H1 (cell line): Measurements from ENCODE around the gene TRIM38. TPM values are rescaled to one million over a fixed set of nuclear protein-coding genes. Genes with fewer than 3 reads are reported as not detected.

Experiments used
- CTCF ChIA-PET: fragments of 300-600 bp; sonication (Branson Sonifier 250); formaldehyde crosslinking; loops from one replicate; lab custom pipeline; 2021; ENCODE audit not compliant: partially characterized antibody; lab: Charles Lee
- POLR2A ChIA-PET: fragments of 300-600 bp; sonication (Branson Sonifier 250); formaldehyde crosslinking; loops from one replicate; lab custom pipeline; 2021; ENCODE audit warnings: inconsistent platforms; ENCODE audit not compliant: partially characterized antibody; lab: Charles Lee
- DNase-seq, 2 experiments: peaks; one replicate each; pipeline versions ENCODE4 v3.0.0 to v3.0.0-alpha.2; 2010 to 2022; ENCODE audit warnings: low spot score in 2 of 2, low read depth in 1 of 2, mixed read lengths in 1 of 2
- FAIRE-seq: peaks from 2 replicates; lab custom pipeline; 2011; peaks lifted over from hg19 to GRCh38; lab: Jason Lieb, UNC
- H2AFZ ChIP-seq: 2 replicates; pipeline ENCODE4 v1.8.1; 2012; ENCODE audit warnings: low read length, inconsistent platforms
- H2AK5ac ChIP-seq: 2 replicates; pipeline ENCODE4 v1.6.1; 2013; ENCODE audit warnings: low read depth, low read length
- H2BK120ac ChIP-seq: replicated peaks from 2 replicates; pipeline ENCODE3; 2013; ENCODE audit warnings: low read depth, low read length, inconsistent platforms
- H2BK12ac ChIP-seq: 2 replicates; pipeline ENCODE4 v1.6.1; 2013; ENCODE audit warnings: low read depth, low read length
- H2BK15ac ChIP-seq: 2 replicates; pipeline ENCODE4 v1.6.1; 2013; ENCODE audit warnings: low read length
- H2BK20ac ChIP-seq: 2 replicates; pipeline ENCODE4 v1.6.1; 2013; ENCODE audit warnings: low read length
- H2BK5ac ChIP-seq: 2 replicates; pipeline ENCODE4 v1.6.1; 2013; ENCODE audit warnings: low read depth, low read length
- H3K14ac ChIP-seq: 2 replicates; pipeline ENCODE4 v1.6.1; 2013; ENCODE audit warnings: inconsistent platforms; ENCODE audit not compliant: insufficient read length
- H3K18ac ChIP-seq: 2 replicates; pipeline ENCODE4 v1.6.1; 2013; ENCODE audit warnings: low read length; ENCODE audit errors: extremely low read depth
- H3K23ac ChIP-seq: 2 replicates; pipeline ENCODE4 v1.6.1; 2013; ENCODE audit warnings: inconsistent platforms; ENCODE audit not compliant: insufficient read length
- H3K23me2 ChIP-seq: 2 replicates; pipeline ENCODE4 v1.6.1; 2013; ENCODE audit warnings: low read depth, low read length
- H3K27ac ChIP-seq: 2 replicates; pipeline ENCODE4 v1.6.1; 2011; ENCODE audit warnings: low read depth, low read length, inconsistent platforms
- H3K27me3 ChIP-seq, 4 experiments: replicated peaks in 1 of 4; 1 replicate in 1 of 4; 2 replicates in 3 of 4; pipeline versions ENCODE4 v1.6.1 to v1.8.1; 2011 to 2013; ENCODE audit warnings: low read length in 3 of 4, mild to moderate bottlenecking in 3 of 4, inconsistent platforms in 2 of 4, mixed read lengths in 2 of 4, moderate library complexity in 1 of 4; ENCODE audit not compliant: control insufficient read depth in 3 of 4, insufficient read depth in 3 of 4; ENCODE audit errors: extremely low read depth in 1 of 4
- H3K36me3 ChIP-seq, 4 experiments: 2 replicates each; pipeline versions ENCODE4 v1.6.1 to v1.8.1; 2011 to 2013; ENCODE audit warnings: mild to moderate bottlenecking in 4 of 4, low read length in 3 of 4, moderate library complexity in 2 of 4, control low read depth in 1 of 4, inconsistent platforms in 1 of 4; ENCODE audit not compliant: insufficient read depth in 4 of 4, control insufficient read depth in 2 of 4
- H3K4ac ChIP-seq: replicated peaks from 2 replicates; pipeline ENCODE3; 2013; ENCODE audit warnings: low read length, low read depth, mixed read lengths, inconsistent platforms; ENCODE audit not compliant: insufficient read length
- H3K4me1 ChIP-seq, 4 experiments: replicated peaks in 1 of 4; 1 replicate in 1 of 4; 2 replicates in 3 of 4; pipeline versions ENCODE4 v1.6.1 to v1.8.1; 2011 to 2013; ENCODE audit warnings: low read length in 3 of 4, inconsistent platforms in 2 of 4, mixed read lengths in 1 of 4; ENCODE audit not compliant: insufficient read depth in 4 of 4, control insufficient read depth in 3 of 4
- H3K4me2 ChIP-seq, 2 experiments: 2 replicates each; pipeline versions ENCODE4 v1.6.1 to v1.8.1; 2011 to 2013; ENCODE audit warnings: low read depth in 2 of 2, low read length in 2 of 2, control low read depth in 1 of 2, inconsistent platforms in 1 of 2, mild to moderate bottlenecking in 1 of 2; ENCODE audit not compliant: insufficient read depth in 1 of 2
- H3K4me3 ChIP-seq, 4 experiments: fragments of 200-600, 300-600 bp in 1 of 4; sonication (generic), shearing (Covaris generic), sonication (Bioruptor Twin) in 1 of 4; 2 replicates each; pipeline versions ENCODE4 v1.5.1 to v1.8.1; 2011 to 2016; ENCODE audit warnings: low read length in 4 of 4, low read depth in 3 of 4, control low read depth in 2 of 4, inconsistent platforms in 2 of 4, mild to moderate bottlenecking in 2 of 4, mixed read lengths in 1 of 4, moderate library complexity in 1 of 4; ENCODE audit not compliant: insufficient read depth in 2 of 4; ENCODE audit errors: extremely low read depth in 1 of 4
- H3K56ac ChIP-seq: replicated peaks from 2 replicates; pipeline ENCODE3; 2013; ENCODE audit warnings: low read depth, mild to moderate bottlenecking, mixed read lengths, low read length, inconsistent platforms; ENCODE audit not compliant: insufficient read length
- H3K79me1 ChIP-seq: 2 replicates; pipeline ENCODE4 v1.6.1; 2013; ENCODE audit warnings: low read depth, low read length, control low read depth
- H3K79me2 ChIP-seq, 2 experiments: 2 replicates each; pipeline versions ENCODE4 v1.6.1 to v1.8.1; 2012 to 2013; ENCODE audit warnings: low read length in 2 of 2, mild to moderate bottlenecking in 2 of 2, inconsistent platforms in 1 of 2; ENCODE audit not compliant: insufficient read depth in 2 of 2, control insufficient read depth in 1 of 2
- H3K9ac ChIP-seq, 4 experiments: replicated peaks in 1 of 4; 1 replicate in 1 of 4; 2 replicates in 3 of 4; pipeline versions ENCODE4 v1.6.1 to v1.8.1; 2011 to 2013; ENCODE audit warnings: low read depth in 3 of 4, low read length in 3 of 4, control low read depth in 2 of 4, mild to moderate bottlenecking in 2 of 4, moderate library complexity in 2 of 4, inconsistent platforms in 1 of 4; ENCODE audit errors: extremely low read depth in 1 of 4
- H3K9me3 ChIP-seq, 2 experiments: 2 replicates each; pipeline versions ENCODE4 v1.6.1 to v1.8.1; 2012 to 2013; ENCODE audit warnings: mild to moderate bottlenecking in 2 of 2, moderate library complexity in 2 of 2, control low read depth in 1 of 2, inconsistent platforms in 1 of 2, low read depth in 1 of 2, low read length in 1 of 2, mixed read lengths in 1 of 2; ENCODE audit not compliant: insufficient read depth in 2 of 2
- H4K20me1 ChIP-seq, 2 experiments: replicated peaks in 1 of 2; 2 replicates each; pipeline versions ENCODE3 to v1.8.1; 2011 to 2013; ENCODE audit warnings: inconsistent platforms in 2 of 2, low read length in 2 of 2, mild to moderate bottlenecking in 1 of 2; ENCODE audit not compliant: insufficient read depth in 2 of 2, control insufficient read depth in 1 of 2
- H4K5ac ChIP-seq: 2 replicates; pipeline ENCODE4 v1.6.1; 2013; ENCODE audit warnings: low read length, low read depth, mixed read lengths, inconsistent platforms; ENCODE audit not compliant: insufficient read length
- H4K8ac ChIP-seq: 2 replicates; pipeline ENCODE4 v1.8.0; 2013; ENCODE audit warnings: mild to moderate bottlenecking, moderate library complexity, low read length, inconsistent platforms; ENCODE audit not compliant: insufficient read depth; ENCODE audit errors: extremely low read depth
- H4K91ac ChIP-seq: replicated peaks from 2 replicates; pipeline ENCODE3; 2013; ENCODE audit warnings: low read length, mixed read lengths, inconsistent platforms; ENCODE audit not compliant: insufficient read length
- CHD2 ChIP-seq: IDR thresholded peaks from 2 replicates; pipeline ENCODE4 v1.6.1; 2012; ENCODE audit warnings: low read length, improper control_type of control experiment
- EZH2 ChIP-seq: fragments of 200-600 bp; sonication (generic); IDR thresholded peaks from 2 replicates; pipeline ENCODE4 v1.7.1; 2012; ENCODE audit warnings: low read depth, mild to moderate bottlenecking, moderate library complexity, low read length, inconsistent platforms; ENCODE audit not compliant: severe bottlenecking
- POU5F1 ChIP-seq: IDR thresholded peaks from 2 replicates; pipeline ENCODE4 v1.6.1; 2011; ENCODE audit warnings: low read depth, mild to moderate bottlenecking, low read length, moderate library complexity
- TAF1 ChIP-seq: IDR thresholded peaks from 2 replicates; pipeline ENCODE4 v1.6.1; 2011; ENCODE audit warnings: mild to moderate bottlenecking, low read depth, low read length
- WGBS, 2 experiments: shearing (Covaris generic) in 1 of 2; methylation state at CpG; one replicate each; pipeline versions ENCODE4 v1.1.6 to v1.1.7; 2013 to 2015; ENCODE audit warnings: low lambda C conversion rate in 2 of 2, mixed read lengths in 2 of 2, inconsistent platforms in 1 of 2, low coverage in 1 of 2, missing lambda C conversion rate in 1 of 2; ENCODE audit not compliant: insufficient replicate concordance in 2 of 2, insufficient coverage in 1 of 2, insufficient read length in 1 of 2; ENCODE audit errors: extremely low coverage in 1 of 2, missing lambda C conversion rate in 1 of 2; 5-methylcytosine and 5-hydroxymethylcytosine counted together
- polyA plus RNA-seq, 7 experiments: library from polyadenylated mRNA; depleted of rRNA in 3 of 7; stranded (reverse) in 5 of 7; unstranded in 2 of 7; fragments of >200 nt in 5 of 7; fragments of 200-250 nt in 2 of 7; gene quantifications; 1 replicate in 5 of 7; 2 replicates in 1 of 7; 4 replicates in 1 of 7; pipeline versions ENCODE4 v1.2.1 to v1.2.3, GENCODE V29; 2011 to 2013; ENCODE audit warnings: missing spikeins in 2 of 7, mixed read lengths in 2 of 7
- total RNA-seq: library from RNA; stranded (reverse); fragmentation: NEBNext Ultra II Directional; extraction: Animal tissue kit (Norgen Biotek cat#: 25700); gene quantifications from 2 replicates; pipeline ENCODE4 v1.2.1, GENCODE V29; 2021

TRIM38 gene
- total and polyA plus RNA-seq, 2 of the 8 experiments (the other 6 are each of a cell fraction or from before 2014, with no cell fraction given): 0.43 to 0.56 TPM

DNA sequence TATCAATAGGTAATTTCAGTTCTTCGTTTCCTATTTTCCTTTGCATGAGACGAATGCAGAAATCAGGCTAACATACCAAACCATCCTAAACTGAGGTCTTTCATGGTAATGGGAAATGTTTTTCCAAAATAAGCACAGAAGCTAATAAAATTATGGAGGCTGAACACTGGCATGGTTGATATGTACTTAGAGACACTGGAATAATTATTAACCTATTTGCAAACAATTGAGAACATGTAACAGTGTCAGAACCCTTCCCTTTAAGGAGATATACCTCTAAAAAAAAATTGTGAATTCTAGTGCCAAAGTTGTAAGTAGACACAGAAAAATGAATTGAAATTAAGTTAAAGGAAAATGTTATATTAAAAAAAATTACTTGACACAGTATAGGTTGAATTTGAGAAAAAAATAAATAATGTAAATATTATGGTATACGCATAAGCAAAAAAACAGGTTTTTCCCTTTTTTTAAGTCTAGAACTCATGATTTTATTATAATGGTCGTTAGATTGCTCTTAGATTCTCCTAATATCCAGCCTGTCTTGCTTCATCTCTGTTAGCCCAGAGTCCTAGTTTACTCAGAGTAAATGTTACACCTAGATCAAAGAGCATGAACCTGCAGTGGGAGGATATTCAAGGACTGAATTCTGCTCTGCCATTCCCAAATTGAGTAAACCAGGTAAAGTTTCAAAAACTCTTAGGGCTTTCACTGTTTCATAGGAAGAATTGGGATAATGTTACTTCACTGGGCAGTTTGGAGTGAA lies 33.9 kb upstream of the TRIM38 start:
- no peak overlapping the region for H4K8ac ChIP-seq
- H2BK12ac ChIP-seq: no peak overlapping the region
- no peak overlapping the region for H3K4ac ChIP-seq
- no peaks in the 10 kb centered on the region for H3K36me3 ChIP-seq
- no peak overlapping the region for H3K23ac ChIP-seq
- no peak overlapping the region for H3K9ac ChIP-seq
- H3K27ac ChIP-seq: no peak overlapping the region
- no peak overlapping the region for H3K4me3 ChIP-seq
- 95% methylated on average over 4 of the region's 4 CpGs; no CpG with 5 or more reads in 1 of the 2 experiments for WGBS, 2 experiments
- no peaks in the 10 kb centered on the region for H3K4me1 ChIP-seq
- no peak overlapping the region for H4K5ac ChIP-seq
- no peak overlapping the region for H2BK120ac ChIP-seq
- H3K79me2 ChIP-seq: no peaks in the 10 kb centered on the region
- no peak overlapping the region for H4K91ac ChIP-seq
- H3K56ac ChIP-seq: no peak overlapping the region
- no peaks in the 10 kb centered on the region for H4K20me1 ChIP-seq
- ChIA-PET POLR2A (no interaction called here), CTCF (interaction anchor here (0.8 to 0.9 kb wide), 2 partner anchors 18 to 140 kb away, joined by 3 to 4 read pairs; no protein-coding TSS in a partner anchor)
- H2BK5ac ChIP-seq: no peak overlapping the region
- H3K4me2 ChIP-seq: no peak overlapping the region
- no peaks in the 10 kb centered on the region for H3K23me2 ChIP-seq
- H2BK20ac ChIP-seq: no peak overlapping the region
- FAIRE-seq: no peak
- TF ChIP-seq CHD2: no peak
- no peak for TF ChIP-seq POU5F1
- no peak for TF ChIP-seq EZH2
- TF ChIP-seq TAF1: no peak
- H3K79me1 ChIP-seq: no peaks in the 10 kb centered on the region
- H3K18ac ChIP-seq: no peak overlapping the region
- H3K14ac ChIP-seq: no peak overlapping the region
- H2BK15ac ChIP-seq: no peak overlapping the region
- H2AFZ ChIP-seq: no peak overlapping the region
- DNase-seq: no peak
- H3K27me3 ChIP-seq: no peaks in the 10 kb centered on the region
- H3K9me3 ChIP-seq: no peaks in the 10 kb centered on the region
- H2AK5ac ChIP-seq: no peak overlapping the region
